Measurements from ENCODE around the gene TNFRSF14.

The TNFRSF14 gene

DNA sequence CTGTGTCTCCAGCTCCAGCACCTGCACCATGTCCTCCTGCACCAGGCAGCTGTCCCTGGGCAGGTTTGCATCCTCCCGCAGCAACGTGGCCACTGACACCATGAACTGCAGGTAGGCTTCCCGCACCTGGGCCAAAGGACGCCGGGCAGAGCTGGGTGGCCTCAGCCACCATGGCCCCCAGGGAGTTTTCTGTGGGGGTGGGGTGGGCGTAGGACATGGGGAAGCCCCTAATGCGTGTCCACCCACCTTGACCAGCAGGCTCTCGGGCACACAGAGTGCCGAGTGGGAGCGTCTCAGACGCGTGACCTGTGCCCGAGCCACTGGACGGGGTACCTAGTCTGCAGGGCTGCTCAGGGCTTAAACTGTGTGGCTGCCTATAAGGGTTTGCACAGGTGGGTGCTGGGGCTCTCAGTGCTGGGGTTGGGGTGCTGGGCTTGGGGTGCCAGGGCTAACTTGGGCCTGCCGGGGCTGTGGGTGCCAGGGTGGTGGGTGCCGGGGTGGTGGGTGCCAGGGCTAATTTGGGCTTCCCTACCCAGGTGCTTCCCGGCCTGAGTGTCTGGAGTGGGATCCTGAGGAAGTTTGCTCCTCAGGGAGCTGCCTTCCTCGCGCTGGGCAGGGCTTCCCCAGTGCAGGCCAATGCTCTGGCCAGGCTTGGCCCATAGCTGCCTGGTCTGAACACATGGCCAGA lies 48.1 kb downstream of the TNFRSF14 start:
- DNase-seq (ENCODE audit: low read depth) = no peak
- TF ChIP-seq, protein P1, sequence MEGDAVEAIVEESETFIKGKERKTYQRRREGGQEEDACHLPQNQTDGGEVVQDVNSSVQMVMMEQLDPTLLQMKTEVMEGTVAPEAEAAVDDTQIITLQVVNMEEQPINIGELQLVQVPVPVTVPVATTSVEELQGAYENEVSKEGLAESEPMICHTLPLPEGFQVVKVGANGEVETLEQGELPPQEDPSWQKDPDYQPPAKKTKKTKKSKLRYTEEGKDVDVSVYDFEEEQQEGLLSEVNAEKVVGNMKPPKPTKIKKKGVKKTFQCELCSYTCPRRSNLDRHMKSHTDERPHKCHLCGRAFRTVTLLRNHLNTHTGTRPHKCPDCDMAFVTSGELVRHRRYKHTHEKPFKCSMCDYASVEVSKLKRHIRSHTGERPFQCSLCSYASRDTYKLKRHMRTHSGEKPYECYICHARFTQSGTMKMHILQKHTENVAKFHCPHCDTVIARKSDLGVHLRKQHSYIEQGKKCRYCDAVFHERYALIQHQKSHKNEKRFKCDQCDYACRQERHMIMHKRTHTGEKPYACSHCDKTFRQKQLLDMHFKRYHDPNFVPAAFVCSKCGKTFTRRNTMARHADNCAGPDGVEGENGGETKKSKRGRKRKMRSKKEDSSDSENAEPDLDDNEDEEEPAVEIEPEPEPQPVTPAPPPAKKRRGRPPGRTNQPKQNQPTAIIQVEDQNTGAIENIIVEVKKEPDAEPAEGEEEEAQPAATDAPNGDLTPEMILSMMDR (conservative IDR thresholded peaks at IDR 0.05; ENCODE audit: control insufficient read depth, insufficient read depth, low read depth, low read length) = no peak
- H3K4me3 ChIP-seq (ENCODE audit: control insufficient read depth, low read depth, low read length) = no peak overlapping the region

DNA sequence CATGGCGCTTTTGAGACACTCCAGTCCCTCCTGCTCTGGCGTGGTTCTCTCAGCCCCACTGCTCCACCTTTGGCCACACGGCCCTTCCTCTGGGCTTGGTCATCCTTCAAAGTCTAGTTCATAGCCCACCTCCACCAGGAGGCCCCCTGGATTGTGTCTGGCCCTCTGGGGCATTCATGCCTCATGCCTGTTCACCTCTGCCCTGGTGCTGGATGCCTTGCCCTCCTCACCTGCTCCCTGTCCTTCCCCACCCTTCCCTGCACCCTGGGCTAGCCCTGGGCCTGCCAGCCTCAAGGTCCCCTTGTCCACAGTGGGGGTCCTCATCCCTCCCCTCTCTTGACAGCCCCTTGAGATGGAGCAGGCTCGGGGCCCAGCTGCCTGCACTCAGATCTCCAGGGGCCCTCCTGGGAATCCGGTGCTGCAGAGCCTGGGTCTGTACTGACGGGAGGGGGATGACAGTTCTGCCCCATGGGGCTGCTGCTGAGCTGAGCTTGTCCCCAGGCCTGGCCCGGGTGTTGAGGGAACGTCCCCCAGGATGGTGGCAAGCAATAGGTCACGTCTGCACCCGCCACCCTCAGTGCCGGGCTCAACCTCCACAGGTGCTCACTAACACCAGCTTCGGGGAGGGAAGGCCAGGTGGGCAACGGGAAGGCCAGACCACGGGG lies 48.8 kb downstream of the TNFRSF14 start:
- no peak overlapping the region for H3K4me3 ChIP-seq (ENCODE audit: control insufficient read depth, low read depth, low read length)
- TF ChIP-seq, protein P1 (conservative IDR thresholded peaks at IDR 0.05; ENCODE audit: control insufficient read depth, insufficient read depth, low read depth, low read length) = no peak
- no peak for DNase-seq (ENCODE audit: low read depth)

DNA sequence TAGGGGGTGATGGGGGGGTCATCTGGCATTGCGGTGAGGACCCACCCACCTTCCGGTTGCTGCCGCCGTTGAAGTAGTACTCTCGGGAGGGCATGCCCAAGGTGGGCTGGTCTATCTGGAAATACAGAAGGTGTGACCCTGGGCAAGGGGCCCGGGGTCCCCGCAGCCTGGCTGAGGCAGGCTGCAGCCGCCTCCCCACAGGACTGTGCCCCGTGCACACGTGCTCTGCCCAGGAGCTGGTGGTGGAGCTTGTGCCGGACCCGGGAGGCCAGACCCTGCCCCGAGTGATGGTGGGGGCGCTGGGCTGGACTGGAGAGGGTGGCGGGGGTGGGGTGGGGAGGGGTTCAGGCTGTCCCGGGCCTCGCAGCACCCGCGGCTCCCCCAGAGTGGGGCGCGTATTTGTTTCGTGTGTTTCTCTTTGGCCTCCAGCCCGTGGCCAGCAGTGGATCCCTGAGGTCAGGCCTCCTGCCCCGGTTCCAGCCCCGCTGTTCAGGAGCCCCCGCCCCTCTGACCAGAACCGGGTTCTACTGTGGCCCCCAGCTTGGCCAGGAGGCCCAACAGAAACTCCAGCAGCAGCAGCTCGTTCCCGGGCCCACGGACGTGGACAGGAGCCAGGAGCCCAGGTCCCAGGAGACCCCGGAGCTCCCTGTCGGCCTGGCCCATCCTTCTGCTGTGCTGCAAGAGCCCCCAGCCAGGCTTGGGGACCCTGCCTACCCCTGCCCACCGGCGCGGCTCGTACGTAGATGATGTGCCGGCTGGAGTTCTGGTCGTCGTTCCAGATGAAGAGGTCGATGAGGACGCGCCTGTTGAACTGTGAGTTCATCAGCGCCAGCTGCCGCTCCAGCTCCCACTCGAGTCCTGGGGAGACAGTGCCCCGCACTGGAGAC lies 49.6 kb downstream of the TNFRSF14 start:
- TF ChIP-seq, protein P1 (conservative IDR thresholded peaks at IDR 0.05; ENCODE audit: control insufficient read depth, insufficient read depth, low read depth, low read length) = no peak
- no peak for DNase-seq (ENCODE audit: low read depth)
- no peak overlapping the region for H3K4me3 ChIP-seq (ENCODE audit: control insufficient read depth, low read depth, low read length)

DNA sequence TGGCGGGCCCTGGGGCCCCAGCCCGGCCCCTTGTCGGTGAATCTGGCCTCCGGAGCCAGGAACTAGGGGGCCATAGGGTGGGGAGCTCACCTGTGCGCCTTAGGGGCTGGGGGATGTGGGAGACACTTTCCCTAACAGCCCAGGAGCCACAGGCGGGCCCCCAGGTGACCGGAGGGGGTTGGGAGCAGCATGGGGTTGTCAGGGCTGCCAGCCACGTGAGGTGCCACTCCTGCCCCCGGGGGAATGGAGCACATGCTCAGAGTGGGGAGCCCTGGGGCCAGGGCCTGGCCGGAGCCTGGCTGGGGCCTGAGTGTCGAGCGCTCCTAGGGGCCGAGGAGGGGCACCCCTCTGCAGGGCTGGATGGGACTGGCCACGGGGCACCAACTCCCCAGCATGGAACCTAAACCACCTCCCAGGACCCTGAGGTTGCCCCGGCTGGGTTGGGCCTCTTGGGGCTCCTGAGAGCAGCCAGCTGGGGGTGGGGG lies 50.3 kb downstream of the TNFRSF14 start:
- no peak for DNase-seq (ENCODE audit: low read depth)
- TF ChIP-seq, protein P1 (conservative IDR thresholded peaks at IDR 0.05; ENCODE audit: control insufficient read depth, insufficient read depth, low read depth, low read length) = no peak
- H3K4me3 ChIP-seq (ENCODE audit: control insufficient read depth, low read depth, low read length) = no peak overlapping the region

DNA sequence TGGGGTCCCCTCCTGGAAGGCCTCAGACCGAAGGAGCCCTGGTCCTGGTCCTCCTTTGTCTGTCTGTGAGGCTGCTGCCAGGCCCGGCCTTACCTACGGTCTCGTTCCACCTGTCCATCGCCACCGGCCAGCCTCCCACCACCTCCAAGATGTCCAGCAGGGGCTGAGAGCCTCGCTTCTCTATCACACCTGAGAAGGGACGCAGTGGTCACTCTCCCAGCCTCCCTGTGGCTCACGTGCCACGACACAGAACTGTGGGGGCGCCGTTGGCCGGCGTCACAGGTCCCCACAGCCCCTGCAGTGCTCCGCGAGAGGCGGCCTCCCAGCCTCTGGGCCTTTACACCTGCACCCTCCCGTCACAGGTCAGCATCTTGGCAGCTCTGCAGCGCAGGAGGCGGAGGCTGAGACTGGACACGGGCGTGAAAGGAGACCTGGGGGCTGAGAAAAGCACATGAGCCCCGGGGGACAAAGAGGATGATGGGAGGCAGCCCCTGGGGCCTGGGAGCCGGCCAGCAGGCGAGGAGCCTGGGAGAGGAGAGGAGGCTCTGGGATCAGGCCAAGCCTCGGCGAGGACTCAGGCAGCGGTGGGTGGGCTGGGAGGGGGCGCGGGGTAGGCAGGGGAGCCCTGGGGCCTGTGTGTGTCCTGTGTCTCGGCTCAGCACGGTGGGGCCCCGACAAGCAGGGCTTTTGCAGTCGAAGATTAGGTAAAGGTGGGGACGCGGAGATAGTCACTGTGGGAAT lies 50.9 kb downstream of the TNFRSF14 start:
- DNase-seq (ENCODE audit: low read depth) = no peak
- H3K4me3 ChIP-seq (ENCODE audit: control insufficient read depth, low read depth, low read length) = no peak overlapping the region
- TF ChIP-seq, protein P1 (conservative IDR thresholded peaks at IDR 0.05; ENCODE audit: control insufficient read depth, insufficient read depth, low read depth, low read length) = no peak

DNA sequence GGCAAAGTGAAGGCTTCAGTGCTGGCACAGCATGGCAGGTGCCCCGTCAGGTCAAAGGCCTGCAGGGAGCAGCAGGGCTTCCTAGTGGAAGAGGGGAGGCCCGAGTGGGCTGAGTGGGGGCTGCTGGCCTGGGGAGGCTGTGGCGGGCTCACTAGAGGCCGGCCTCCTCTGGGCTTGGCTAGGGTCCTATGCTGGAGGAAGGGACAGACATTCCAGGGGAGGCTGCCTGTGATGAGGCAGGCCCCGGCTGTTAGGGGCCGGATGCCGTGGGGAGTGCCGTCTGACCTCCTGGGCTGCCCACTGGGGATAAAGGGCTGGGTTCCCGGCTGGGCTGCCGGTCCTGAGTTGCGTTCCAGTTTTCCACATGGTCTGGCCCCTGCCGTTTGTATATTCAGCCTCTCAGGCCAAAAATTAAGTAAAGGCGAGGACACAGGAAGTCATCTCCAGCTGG lies 51.5 kb downstream of the TNFRSF14 start:
- H3K4me3 ChIP-seq (ENCODE audit: control insufficient read depth, low read depth, low read length) = no peak overlapping the region
- TF ChIP-seq, protein P1 (conservative IDR thresholded peaks at IDR 0.05; ENCODE audit: control insufficient read depth, insufficient read depth, low read depth, low read length) = no peak
- no peak for DNase-seq (ENCODE audit: low read depth)

All from fibroblast of mammary gland (primary cell).